Measurements from ENCODE around the gene CECR2.
"Not testable (repeated sequence)": the region's sequence is repeated elsewhere in the genome, so short reads cannot be mapped to it uniquely, and the experiment has no call there.

Gene CECR2

GRCh38 chr22:17512960-17513359, 143.7 kb downstream of the CECR2 start:
- DNase-seq (ENCODE audit: low read depth) = no peak

- no peak for DNase-seq (ENCODE audit: low read depth)
These were observed 144.4 kb downstream of the CECR2 start for GRCh38 chr22:17513612-17514011.

- DNase-seq (ENCODE audit: low read depth) = no peak
These were observed 144.8 kb downstream of the CECR2 start for GRCh38 chr22:17514084-17514483.

GRCh38 chr22:17518406-17518805, 149.1 kb downstream of the CECR2 start:
- DNase-seq (ENCODE audit: low read depth) = no peak

- not testable (repeated sequence) for DNase-seq (ENCODE audit: low read depth)
These were observed 152.7 kb downstream of the CECR2 start for GRCh38 chr22:17521971-17522370.

GRCh38 chr22:17523925-17524324, 154.7 kb downstream of the CECR2 start:
- DNase-seq (ENCODE audit: low read depth) = no peak

- DNase-seq (ENCODE audit: low read depth) = peak; percentile 47
These were observed 167.0 kb downstream of the CECR2 start for GRCh38 chr22:17536269-17536668.

- DNase-seq (ENCODE audit: low read depth) = no peak
These were observed 167.9 kb downstream of the CECR2 start for GRCh38 chr22:17537155-17537554.

- no peak for DNase-seq (ENCODE audit: low read depth)
These were observed 171.2 kb downstream of the CECR2 start for GRCh38 chr22:17540481-17540880.

GRCh38 chr22:17541476-17541875, 172.2 kb downstream of the CECR2 start:
- DNase-seq (ENCODE audit: low read depth) = no peak

GRCh38 chr22:17542452-17542851, 173.2 kb downstream of the CECR2 start:
- DNase-seq (ENCODE audit: low read depth) = no peak

- no peak for DNase-seq (ENCODE audit: low read depth)
These were observed 178.9 kb downstream of the CECR2 start for GRCh38 chr22:17548010-17548755.

GRCh38 chr22:17548756-17549035, 179.4 kb downstream of the CECR2 start:
- DNase-seq (ENCODE audit: low read depth) = no peak

- DNase-seq (ENCODE audit: low read depth) = no peak
These were observed 179.9 kb downstream of the CECR2 start for GRCh38 chr22:17549183-17549582.

GRCh38 chr22:17549655-17550054, 180.4 kb downstream of the CECR2 start:
- DNase-seq (ENCODE audit: low read depth) = no peak

- DNase-seq (ENCODE audit: low read depth) = no peak
These were observed 183.5 kb downstream of the CECR2 start for GRCh38 chr22:17552737-17553136.

- DNase-seq (ENCODE audit: low read depth) = no peak
These were observed 185.6 kb downstream of the CECR2 start for GRCh38 chr22:17554814-17555213.

- DNase-seq (ENCODE audit: low read depth) = no peak
These were observed 189.9 kb downstream of the CECR2 start for GRCh38 chr22:17559188-17559587.

- DNase-seq (ENCODE audit: low read depth) = peak; percentile 14
These were observed 193.9 kb downstream of the CECR2 start, which contains the start of gene SLC25A18 for GRCh38 chr22:17562906-17563870. Gene SLC25A18, plus strand, starts transcription at chr22:17563498. Its CDS starts 16,447 bp downstream, at chr22:17579945.

GRCh38 chr22:17563936-17564391, 194.7 kb downstream of the CECR2 start:
- peak; percentile 72 for DNase-seq (ENCODE audit: low read depth)

- not testable (repeated sequence) for DNase-seq (ENCODE audit: low read depth)
These were observed 196.9 kb downstream of the CECR2 start for GRCh38 chr22:17566016-17566687.

- DNase-seq (ENCODE audit: low read depth) = no peak
These were observed 197.5 kb downstream of the CECR2 start for GRCh38 chr22:17566776-17567175.
